HepG2 (cell line): ENCODE data around the gene DNMT1.
"Not testable (repeated sequence)": the region's sequence is repeated elsewhere in the genome, so short reads cannot be mapped to it uniquely, and the experiment has no call there.

Experiments used
- EP300 ChIP-seq, 3 experiments: sonication (generic) in 1 of 3; formaldehyde crosslinking in 1 of 3; IDR thresholded peaks; 2 replicates each; pipeline versions ENCODE4 v1.5.1 to v1.6.1; 2011 to 2020; ENCODE audit warnings: low read depth in 2 of 3, low read length in 2 of 3, borderline replicate concordance in 1 of 3, improper control_type of control experiment in 1 of 3, mild to moderate bottlenecking in 1 of 3, missing genetic modification reagents in 1 of 3, moderate library complexity in 1 of 3
- FOXJ3 ChIP-seq: sonication (generic); formaldehyde crosslinking; IDR thresholded peaks from 2 replicates; pipeline ENCODE4 v1.4.0; 2020; ENCODE audit warnings: missing genetic modification reagents, mild to moderate bottlenecking, borderline replicate concordance
- MTA3 ChIP-seq: sonication (generic); formaldehyde crosslinking; IDR thresholded peaks from 2 replicates; pipeline ENCODE4 v1.4.0; 2020; ENCODE audit warnings: missing genetic modification reagents
- SRF ChIP-seq: IDR thresholded peaks from 2 replicates; pipeline ENCODE4 v1.6.1; 2011; ENCODE audit warnings: mild to moderate bottlenecking, low read depth, low read length, moderate library complexity
- TGIF2 ChIP-seq: IDR thresholded peaks from 2 replicates; pipeline ENCODE4 v1.6.1; 2016; ENCODE audit warnings: control low read depth, missing compliant biosample characterization
- ZNF230 ChIP-seq: sonication (generic); formaldehyde crosslinking; IDR thresholded peaks from 2 replicates; pipeline ENCODE4 v1.4.0; 2020; ENCODE audit warnings: mild to moderate bottlenecking, missing genetic modification reagents
- TF ChIP-seq, protein P1 (sequence below): sonication (generic); formaldehyde crosslinking; IDR thresholded peaks from 2 replicates; pipeline ENCODE4 v1.5.0; 2020; ENCODE audit warnings: mild to moderate bottlenecking, missing genetic modification reagents, moderate library complexity
- TF ChIP-seq, protein P2 (sequence below): sonication (generic); formaldehyde crosslinking; IDR thresholded peaks from 2 replicates; pipeline ENCODE4 v1.5.0; 2020; ENCODE audit warnings: missing genetic modification reagents, mild to moderate bottlenecking, borderline replicate concordance
- TF ChIP-seq, protein P3 (sequence below), 2 experiments: fragments of 450-650 bp in 1 of 2; sonication (generic) in 1 of 2; formaldehyde crosslinking in 1 of 2; IDR thresholded peaks; 2 replicates each; pipeline versions ENCODE4 v1.6.1 to v1.8.0; 2016 to 2022; ENCODE audit warnings: antibody characterized with exemption in 1 of 2, mild to moderate bottlenecking in 1 of 2, missing genetic modification reagents in 1 of 2

DNA sequence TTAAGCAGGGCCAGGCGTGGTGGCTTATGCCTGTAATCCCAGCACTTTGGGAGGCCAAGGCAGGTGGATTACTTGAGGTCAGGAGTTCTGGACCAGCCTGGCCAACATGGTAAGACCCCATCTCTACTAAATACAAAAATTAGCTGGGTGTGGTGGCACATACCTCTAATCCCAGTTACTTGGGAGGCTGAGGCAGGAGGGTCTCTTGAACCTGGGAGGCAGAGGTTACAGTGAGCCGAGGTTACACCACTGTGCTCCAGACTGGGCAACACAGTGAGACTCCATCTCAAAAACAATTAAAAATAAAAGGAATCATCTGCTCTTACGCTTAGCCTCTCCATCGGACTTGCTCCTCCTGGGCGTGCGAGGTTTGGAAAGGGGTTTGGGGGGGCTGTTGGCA is 14.7 kb downstream of the DNMT1 start:
- not testable (repeated sequence) for TF ChIP-seq EP300 (IDR thresholded peaks at IDR 0.05; ENCODE audit: low read depth in 2 of 2, low read length in 2 of 2); EP300 (CRISPR knock-in tag; IDR thresholded peaks at IDR 0.05; ENCODE audit: borderline replicate concordance); FOXJ3 (CRISPR knock-in tag); SRF; MTA3; ZNF230 (CRISPR knock-in tag); TGIF2
- TF ChIP-seq, protein P1, sequence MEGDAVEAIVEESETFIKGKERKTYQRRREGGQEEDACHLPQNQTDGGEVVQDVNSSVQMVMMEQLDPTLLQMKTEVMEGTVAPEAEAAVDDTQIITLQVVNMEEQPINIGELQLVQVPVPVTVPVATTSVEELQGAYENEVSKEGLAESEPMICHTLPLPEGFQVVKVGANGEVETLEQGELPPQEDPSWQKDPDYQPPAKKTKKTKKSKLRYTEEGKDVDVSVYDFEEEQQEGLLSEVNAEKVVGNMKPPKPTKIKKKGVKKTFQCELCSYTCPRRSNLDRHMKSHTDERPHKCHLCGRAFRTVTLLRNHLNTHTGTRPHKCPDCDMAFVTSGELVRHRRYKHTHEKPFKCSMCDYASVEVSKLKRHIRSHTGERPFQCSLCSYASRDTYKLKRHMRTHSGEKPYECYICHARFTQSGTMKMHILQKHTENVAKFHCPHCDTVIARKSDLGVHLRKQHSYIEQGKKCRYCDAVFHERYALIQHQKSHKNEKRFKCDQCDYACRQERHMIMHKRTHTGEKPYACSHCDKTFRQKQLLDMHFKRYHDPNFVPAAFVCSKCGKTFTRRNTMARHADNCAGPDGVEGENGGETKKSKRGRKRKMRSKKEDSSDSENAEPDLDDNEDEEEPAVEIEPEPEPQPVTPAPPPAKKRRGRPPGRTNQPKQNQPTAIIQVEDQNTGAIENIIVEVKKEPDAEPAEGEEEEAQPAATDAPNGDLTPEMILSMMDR (CRISPR knock-in tag) = not testable (repeated sequence)
- TF ChIP-seq, protein P2, sequence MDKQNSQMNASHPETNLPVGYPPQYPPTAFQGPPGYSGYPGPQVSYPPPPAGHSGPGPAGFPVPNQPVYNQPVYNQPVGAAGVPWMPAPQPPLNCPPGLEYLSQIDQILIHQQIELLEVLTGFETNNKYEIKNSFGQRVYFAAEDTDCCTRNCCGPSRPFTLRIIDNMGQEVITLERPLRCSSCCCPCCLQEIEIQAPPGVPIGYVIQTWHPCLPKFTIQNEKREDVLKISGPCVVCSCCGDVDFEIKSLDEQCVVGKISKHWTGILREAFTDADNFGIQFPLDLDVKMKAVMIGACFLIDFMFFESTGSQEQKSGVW (CRISPR knock-in tag) = not testable (repeated sequence)
- TF ChIP-seq, protein P3, sequence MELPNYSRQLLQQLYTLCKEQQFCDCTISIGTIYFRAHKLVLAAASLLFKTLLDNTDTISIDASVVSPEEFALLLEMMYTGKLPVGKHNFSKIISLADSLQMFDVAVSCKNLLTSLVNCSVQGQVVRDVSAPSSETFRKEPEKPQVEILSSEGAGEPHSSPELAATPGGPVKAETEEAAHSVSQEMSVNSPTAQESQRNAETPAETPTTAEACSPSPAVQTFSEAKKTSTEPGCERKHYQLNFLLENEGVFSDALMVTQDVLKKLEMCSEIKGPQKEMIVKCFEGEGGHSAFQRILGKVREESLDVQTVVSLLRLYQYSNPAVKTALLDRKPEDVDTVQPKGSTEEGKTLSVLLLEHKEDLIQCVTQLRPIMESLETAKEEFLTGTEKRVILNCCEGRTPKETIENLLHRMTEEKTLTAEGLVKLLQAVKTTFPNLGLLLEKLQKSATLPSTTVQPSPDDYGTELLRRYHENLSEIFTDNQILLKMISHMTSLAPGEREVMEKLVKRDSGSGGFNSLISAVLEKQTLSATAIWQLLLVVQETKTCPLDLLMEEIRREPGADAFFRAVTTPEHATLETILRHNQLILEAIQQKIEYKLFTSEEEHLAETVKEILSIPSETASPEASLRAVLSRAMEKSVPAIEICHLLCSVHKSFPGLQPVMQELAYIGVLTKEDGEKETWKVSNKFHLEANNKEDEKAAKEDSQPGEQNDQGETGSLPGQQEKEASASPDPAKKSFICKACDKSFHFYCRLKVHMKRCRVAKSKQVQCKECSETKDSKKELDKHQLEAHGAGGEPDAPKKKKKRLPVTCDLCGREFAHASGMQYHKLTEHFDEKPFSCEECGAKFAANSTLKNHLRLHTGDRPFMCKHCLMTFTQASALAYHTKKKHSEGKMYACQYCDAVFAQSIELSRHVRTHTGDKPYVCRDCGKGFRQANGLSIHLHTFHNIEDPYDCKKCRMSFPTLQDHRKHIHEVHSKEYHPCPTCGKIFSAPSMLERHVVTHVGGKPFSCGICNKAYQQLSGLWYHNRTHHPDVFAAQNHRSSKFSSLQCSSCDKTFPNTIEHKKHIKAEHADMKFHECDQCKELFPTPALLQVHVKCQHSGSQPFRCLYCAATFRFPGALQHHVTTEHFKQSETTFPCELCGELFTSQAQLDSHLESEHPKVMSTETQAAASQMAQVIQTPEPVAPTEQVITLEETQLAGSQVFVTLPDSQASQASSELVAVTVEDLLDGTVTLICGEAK (IDR thresholded peaks at IDR 0.05) = not testable (repeated sequence)
- TF ChIP-seq, protein P3 (CRISPR knock-in tag; IDR thresholded peaks at IDR 0.05) = not testable (repeated sequence)
